HG03025 (cell line): ENCODE measurements around the gene TRIM17.

ENCODE experiments used
- ATAC-seq: cut with Tn5 transposase; IDR thresholded peaks from one replicate; pipeline ENCODE4 v1.9.1; 2021; ENCODE audit warnings: mild to moderate bottlenecking, moderate library complexity; ENCODE audit not compliant: unreplicated experiment, low FRiP score

TRIM17 gene

DNA sequence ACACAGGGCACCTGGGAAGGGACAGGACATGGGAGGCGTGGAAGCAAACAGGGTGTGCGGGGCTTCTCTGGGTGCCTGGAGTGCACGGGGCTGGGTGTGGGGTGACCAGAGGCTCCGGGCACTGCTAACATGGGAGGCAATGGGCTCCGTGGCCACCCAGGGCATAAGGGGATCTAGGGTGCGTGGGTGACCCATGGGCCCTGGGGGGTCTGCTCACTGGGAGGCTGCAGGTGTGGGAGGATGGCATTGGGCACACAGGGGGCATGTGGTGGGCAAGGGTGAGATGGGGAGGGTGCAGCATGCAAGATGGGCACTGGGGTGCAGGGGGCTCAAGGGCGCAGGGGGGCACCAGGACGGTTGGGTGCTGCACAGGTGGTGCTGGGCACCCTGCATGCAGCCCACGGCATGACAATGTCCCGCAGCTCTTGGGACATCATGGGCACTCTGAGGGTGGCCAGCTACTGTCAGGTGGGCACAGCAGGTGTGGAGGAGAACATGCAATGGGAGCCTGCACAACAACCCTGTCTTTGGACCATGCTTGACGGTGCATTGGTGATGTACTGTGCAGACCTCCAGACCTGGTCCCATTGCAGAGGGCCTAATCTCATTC, 25.1 kb downstream of the TRIM17 start:
- no peak for ATAC-seq

DNA sequence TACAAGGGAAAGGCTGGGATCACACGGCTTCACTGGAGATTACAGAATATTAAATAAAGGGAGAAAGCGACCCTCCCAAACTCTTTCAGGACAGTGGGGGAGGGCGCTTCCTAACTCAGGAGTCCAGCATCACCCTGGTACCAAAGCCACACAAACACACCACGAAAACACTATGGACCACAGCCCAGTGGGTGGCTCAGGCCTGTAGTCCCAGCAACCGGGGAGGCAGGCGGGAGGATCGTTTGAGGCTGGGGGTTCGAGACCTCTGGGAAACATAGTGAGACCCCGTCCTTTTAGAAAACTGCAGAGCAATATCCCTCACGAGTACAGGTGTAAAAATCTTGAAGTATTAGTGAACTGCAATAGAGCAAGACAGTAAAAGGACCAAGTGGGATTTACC, 26.0 kb downstream of the TRIM17 start:
- ATAC-seq = no peak

DNA sequence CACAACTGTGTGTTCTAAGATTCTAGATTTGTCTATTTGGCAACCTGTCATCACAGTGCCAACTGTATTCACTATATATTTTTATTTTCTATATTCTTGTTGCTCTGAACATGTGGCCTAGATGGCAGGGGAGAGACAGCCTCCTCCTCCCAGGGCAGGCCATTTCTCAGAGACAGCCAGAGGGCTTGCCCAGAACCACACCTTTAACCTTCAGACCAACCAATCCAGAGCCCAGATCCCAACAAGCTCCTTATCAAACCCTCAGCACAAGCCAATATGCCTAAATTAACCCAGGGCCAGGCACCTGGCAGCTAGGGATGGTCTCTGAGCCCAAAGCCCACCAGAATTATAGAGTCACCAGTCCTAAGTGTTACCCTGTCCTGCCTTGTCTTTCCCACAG, 29.3 kb downstream of the TRIM17 start:
- no peak for ATAC-seq

DNA sequence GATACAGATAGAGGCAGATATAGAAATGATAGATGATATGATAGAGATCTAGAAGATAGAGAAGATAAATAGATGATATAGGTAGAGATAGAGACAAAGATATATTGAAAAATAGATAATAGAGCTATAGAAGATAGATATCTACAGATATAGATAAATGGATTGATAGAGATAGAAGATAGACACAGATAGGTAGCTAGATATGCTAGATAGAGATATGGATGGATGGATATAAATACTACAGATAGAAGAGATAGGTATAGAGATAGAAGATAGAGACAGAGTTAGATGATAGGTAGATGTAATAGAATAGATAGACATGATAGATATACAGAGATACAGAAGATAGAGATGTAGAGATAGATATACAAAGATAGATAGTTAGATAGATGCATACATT, 31.4 kb downstream of the TRIM17 start:
- no peak for ATAC-seq

DNA sequence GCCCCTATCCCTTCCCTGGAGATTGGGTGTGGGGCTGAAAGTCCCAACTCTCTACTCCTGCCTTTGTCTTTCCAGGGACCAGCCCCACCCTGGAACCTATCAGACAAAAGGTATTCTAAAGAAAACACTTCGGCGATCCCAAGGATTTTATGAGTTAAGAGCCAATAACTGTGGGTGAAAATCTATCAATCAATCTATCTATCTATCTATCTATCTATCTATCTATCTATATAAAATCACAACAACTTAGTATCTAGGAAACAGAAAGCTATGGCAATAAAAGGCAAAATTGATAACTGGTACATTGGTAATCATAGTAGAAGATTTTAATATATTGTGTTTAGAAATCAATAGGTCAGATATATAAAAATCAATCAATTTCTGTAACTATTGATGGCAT, 32.9 kb downstream of the TRIM17 start:
- ATAC-seq = no peak

DNA sequence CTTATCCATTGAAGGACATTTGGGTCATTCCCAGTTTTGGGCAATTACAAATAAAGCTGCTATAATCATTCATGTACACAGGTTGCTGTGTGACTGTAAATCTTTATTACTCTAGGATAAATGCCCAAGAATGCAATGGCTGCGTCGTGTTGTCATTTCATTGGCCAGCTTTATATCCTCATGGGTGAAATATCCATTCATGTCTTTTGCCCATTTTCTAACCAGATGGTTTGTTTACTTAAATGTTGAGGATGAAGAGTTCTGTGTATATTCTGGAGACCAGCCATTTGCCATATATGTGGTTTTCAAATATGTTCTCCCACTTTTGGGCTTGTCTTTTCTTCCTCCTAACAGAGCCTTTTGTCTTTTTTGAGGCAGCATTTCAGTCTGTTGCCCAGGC, 35.3 kb downstream of the TRIM17 start:
- ATAC-seq = no peak

DNA sequence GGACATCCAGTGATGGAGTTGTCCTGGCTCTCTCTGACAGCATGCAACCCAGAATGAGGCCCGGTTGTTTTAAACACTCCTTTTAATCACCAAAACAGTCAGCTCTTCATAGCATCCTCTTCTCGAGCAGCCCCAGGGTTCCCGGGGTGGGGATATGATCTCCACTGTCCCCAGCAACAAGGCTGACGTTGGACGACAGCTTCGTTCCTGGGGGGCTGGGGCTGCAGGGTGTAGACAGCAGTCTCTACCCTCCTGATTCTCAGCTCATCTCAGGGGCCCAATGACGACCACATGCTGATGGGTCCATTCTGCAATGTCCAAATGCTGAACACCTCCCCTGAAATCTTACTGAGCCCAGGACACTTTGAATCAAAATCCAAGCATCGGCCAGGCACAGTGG, 37.0 kb downstream of the TRIM17 start:
- ATAC-seq = no peak

DNA sequence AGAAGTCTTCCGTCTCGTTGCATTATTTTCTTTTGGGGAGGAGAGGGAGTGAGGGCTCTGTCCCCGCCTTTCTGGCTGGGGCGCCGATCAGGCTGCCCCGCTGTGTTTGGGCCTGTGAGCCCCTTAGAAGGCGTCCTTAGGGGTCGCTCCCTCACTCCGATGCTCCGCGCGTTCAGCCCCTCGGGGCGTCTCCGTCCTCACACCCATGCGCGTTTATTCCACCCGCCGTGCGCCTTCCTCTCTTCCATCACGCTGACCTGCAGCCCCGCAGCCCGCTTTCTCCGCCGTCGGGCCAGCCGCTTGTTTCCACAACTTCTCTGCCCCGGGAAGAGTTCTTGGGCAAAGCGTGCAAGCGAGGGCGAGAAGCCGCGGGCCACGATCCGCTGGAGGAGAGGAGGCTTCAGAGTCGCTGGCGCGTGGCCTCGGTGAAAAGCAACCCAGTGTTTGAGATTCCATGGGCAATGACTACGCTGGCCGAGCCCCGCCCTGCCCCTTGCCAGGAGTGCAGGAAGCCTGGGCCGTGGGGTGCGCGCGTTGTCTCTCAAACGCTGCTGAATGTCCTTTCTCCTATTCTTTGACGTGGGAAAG, 37.7 kb downstream of the TRIM17 start:
- no peak for ATAC-seq

DNA sequence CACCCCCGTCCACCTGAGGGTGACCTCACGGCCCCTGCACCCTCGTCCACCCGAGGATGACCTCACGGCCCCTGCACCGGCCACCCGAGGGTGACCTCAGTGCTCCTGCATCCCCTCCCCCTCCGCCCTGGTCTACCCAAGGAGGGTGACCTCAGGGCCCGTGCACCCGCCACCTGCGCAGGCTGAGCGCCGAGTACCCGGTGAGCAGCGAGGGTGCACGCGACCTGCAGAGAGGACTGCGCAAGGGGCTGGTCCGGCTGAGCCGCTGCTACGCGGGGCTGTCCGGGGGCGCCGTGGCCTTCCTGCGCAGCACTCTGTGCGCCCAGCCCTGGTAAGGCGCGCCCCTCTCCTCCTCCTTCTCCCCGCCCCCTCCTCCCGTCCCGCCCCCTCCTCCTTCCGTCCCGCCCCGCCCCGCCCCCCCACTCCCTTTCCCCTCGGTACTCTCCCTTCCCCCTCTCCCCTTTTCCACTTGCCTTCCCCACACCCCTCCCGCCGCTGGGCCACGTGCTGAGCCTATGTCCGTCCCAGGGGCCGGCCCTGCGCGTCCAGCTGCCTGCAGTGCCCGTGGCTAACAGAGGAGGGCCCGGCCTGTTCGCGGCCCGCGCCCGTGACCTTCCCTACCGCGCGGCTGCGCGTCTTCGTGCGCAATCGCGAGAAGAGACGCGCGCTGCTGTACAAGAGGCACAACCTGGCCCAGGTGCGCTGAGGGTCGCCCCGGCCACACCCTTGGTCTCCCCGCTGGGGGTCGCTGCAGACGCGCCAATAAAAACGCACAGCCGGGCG, 38.4 kb downstream of the TRIM17 start:
- ATAC-seq = no peak

DNA sequence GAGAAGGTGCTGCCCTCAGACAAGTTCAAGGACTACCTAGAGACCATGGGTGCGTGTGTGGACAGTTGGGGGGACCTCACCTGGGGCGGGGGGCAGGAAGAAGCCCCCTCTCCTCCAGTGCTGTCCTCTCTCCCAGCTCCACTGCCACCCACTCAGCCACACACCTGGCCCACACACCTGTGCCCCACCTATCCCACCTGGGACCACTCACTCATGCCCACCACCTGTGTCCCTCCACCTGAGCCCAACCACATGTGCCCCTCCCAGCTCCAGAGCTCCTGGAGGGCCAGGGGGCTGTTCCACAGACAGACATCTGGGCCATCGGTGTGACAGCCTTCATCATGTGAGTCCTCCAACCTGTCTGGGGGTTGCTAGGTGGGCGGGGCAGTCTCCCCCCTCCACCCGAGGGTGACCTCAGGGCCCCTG, 39.0 kb downstream of the TRIM17 start:
- ATAC-seq = no peak

DNA sequence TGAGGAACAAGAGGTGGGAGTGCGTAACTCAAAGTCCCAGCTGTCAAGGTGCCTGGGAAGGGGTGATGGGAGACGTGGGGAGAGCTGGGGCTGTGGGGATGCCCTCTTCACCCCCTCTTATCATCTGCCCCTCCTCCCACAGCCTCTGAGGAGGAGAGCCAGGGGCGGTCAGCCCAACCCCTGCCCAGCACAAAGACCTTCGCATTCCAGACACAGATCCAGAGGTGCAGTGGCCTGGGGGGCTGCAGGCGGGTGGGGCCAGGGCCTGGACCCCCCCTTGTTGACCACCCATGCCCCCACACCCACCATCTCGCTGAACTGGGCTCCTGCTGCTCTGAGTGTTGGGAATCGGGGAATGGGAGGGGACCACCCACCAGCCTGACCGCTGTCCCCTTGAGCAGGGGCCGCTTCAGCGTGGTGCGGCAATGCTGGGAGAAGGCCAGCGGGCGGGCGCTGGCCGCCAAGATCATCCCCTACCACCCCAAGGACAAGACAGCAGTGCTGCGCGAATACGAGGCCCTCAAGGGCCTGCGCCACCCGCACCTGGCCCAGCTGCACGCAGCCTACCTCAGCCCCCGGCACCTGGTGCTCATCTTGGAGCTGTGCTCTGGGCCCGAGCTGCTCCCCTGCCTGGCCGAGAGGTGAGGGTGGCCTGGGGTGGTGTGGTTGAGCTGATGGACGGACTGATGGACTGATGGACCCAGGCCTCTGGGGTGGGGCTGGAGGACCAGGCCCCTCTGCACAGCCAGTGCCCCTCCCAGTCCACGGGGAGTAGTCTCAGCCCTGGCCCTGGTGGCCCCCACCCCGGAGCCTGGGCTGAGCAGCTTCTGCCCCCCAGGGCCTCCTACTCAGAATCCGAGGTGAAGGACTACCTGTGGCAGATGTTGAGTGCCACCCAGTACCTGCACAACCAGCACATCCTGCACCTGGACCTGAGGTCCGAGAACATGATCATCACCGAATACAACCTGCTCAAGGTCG, 39.7 kb downstream of the TRIM17 start:
- no peak for ATAC-seq

DNA sequence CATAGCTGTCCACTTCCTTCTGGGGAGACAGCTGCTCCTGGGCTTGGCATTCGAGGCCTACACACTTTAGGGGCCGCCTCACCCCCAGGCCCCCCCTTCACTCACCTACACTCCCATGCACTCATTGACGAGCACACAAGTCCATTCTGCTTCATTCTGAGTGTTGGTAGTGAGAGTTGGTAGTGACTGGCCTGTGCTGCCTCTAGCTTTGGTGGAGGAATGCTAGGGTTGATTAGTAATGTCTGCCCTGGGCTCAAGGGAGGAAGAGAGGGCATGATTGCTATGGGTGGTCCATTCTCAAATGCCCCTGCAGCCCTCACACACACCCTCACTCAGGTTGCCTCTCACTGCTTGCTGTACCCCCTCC, 40.4 kb downstream of the TRIM17 start:
- ATAC-seq = no peak

DNA sequence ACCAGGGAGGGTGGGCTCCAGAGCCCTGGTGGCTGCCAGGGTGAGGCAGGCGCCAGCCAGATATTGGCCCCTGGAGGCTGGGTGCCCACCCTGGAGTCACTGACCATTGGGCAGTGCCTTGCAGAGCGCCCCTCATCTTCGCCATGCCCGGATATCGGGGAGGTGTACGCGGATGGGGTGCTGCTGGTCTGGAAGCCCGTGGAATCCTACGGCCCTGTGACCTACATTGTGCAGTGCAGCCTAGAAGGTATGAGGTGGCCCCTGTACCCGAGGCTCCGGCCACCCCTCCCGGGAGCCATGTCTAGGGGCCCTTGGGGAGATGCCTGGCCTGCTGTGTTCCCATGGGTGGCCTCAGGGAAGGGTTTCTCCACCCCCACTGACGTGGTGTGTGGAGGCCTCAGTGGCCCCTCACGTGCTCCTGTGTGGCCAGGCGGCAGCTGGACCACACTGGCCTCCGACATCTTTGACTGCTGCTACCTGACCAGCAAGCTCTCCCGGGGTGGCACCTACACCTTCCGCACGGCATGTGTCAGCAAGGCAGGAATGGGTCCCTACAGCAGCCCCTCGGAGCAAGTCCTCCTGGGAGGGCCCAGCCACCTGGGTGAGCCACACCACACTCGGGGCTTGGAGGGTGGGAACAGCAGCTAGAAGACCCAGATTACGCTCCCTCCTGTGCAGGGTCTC, 40.9 kb downstream of the TRIM17 start:
- ATAC-seq = no peak

DNA sequence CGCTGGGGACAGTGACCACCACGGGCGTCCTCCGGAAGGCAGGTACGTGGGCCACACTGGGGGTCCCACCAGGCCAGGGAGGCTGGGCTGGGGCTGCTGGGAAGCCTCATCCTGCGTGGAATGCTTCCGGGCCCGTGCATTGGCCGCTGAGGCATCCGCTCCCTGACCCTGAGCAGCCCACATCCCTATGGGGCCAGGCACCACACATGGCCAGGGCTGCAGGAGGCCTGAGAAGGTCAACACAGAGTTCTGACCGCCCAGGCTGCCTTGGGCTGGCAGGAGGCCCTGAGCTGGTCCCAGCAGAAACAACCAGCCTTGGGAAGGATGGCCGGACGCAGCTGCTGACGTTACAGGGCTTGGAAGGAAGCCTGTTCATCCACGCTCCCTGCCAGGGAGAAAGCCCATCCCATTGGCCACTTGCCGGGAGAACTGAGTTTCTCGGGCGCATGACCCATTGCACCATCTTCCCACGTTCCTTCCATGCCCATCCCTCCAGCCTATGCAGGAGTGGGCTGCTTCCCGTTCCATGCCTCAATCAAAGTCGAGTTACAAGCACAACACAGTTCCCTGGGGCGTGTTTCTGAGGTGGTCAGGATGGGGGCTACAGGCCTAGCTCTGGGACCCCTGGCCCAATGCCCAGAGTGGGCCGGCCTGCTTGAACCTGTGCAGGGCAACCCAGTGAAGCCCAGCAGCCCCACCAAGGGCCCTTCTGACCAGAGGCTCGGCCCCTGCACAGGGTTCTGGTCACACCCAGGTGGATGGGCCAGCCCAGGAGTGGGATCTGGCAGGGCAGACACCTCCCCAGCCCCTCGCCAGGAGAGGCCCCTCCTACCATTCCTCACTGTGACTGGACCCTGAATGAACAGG, 41.7 kb downstream of the TRIM17 start:
- no peak for ATAC-seq

DNA sequence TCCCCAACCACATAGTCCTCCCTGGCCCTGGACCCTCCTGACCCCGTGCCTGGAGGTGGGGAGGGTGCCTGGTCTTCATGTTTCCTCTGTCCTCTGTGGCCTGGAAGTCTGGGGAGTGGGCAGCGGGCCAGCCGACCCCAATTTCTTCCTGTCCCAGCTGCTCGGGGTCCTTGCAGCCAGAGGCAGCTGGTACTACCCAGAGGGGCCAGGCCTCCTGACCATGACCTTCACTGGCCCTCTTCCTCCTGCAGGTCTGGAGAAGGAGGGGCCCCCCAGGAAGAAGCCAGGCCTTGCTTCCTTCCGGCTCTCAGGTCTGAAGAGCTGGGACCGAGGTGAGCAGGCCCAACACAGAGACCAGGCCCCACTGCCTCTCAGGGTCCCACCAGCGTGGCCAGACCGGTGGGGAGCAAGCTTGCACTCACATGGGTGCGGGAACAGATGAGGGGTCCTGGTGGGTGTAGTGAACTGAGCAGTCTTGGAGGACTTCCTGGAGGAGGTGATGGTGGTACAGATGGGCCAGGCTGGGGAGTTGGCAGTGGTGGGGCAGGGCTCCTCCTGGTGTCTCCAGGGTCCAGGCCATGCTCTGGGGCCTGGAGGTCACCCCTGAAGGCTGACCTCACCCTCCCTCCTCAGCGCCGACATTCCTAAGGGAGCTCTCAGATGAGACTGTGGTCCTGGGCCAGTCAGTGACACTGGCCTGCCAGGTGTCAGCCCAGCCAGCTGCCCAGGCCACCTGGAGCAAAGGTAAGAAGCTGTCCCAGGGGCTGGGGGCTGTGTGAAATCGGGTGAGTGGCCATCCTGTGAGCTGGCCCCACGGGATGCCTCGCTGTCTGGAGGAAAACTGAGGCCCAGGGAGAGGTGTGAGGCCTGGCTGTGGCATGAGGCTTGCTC, 42.7 kb downstream of the TRIM17 start:
- ATAC-seq = no peak

DNA sequence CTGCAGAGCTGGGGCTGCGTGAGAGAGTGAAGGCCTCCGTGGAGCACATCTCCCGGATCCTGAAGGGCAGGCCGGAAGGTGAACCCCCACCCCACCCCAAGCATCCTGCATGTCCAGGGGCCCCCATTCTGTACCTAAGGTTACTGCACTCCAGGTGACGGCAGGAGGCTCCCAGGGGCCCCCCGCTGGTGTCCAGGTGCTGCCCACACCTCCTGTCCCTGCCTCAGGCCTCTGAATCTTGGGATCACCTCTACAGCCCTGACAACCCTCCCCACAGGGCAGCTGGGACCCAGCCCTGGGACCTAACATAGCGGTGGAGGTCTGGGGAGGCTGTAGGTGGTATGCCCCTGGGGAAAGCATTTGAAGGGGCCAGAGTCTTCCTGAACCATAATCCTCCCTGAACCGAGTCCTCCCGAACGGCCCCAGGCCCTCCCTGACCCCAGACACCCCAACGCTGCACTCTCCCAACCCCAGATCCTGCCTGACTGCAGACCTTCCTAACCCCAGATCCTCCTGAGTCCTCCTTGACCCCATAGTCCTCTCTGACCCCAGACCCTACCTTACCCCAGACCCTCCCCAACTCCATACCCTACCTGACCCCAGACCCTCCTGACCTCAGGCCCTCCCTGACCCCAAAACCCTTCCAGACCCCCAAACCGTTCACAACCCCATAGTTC, 43.5 kb downstream of the TRIM17 start:
- ATAC-seq = no peak

DNA sequence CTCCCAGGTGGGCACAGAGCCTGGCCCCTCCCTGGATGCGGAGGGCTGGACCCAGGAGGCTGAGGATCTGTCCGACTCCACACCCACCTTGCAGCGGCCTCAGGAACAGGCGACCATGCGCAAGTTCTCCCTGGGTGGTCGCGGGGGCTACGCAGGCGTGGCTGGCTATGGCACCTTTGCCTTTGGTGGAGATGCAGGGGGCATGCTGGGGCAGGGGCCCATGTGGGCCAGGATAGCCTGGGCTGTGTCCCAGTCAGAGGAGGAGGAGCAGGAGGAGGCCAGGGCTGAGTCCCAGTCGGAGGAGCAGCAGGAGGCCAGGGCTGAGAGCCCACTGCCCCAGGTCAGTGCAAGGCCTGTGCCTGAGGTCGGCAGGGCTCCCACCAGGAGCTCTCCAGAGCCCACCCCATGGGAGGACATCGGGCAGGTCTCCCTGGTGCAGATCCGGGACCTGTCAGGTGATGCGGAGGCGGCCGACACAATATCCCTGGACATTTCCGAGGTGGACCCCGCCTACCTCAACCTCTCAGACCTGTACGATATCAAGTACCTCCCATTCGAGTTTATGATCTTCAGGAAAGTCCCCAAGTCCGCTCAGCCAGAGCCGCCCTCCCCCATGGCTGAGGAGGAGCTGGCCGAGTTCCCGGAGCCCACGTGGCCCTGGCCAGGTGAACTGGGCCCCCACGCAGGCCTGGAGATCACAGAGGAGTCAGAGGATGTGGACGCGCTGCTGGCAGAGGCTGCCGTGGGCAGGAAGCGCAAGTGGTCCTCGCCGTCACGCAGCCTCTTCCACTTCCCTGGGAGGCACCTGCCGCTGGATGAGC, 44.3 kb downstream of the TRIM17 start:
- ATAC-seq = no peak
